ENCODE data around the gene KRTAP1-1.
"Not testable (repeated sequence)": the region's sequence is repeated elsewhere in the genome, so short reads cannot be mapped to it uniquely, and the experiment has no call there.

Gene KRTAP1-1

GRCh38 chr17:41040783-41041571 is at the start of gene KRTAP1-1:
TSS of gene KRTAP1-1 (minus strand) at chr17:41041450. CDS start at chr17:41041397, 53 bp downstream.
- not testable (repeated sequence) for DNase-seq (ENCODE audit: low read depth, low spot score)

GRCh38 chr17:41088760-41089352 is 47.6 kb upstream of the KRTAP1-1 start:
- not testable (repeated sequence) for DNase-seq (ENCODE audit: low read depth, low spot score)

GRCh38 chr17:41084100-41084856 is 43.0 kb upstream of the KRTAP1-1 start, which contains the start of gene KRTAP4-7:
TSS of gene KRTAP4-7 (plus strand) at chr17:41084150. CDS start at chr17:41084207, 57 bp downstream.
- DNase-seq (ENCODE audit: low read depth, low spot score), result not testable (repeated sequence)

GRCh38 chr17:41083427-41083826 is 42.2 kb upstream of the KRTAP1-1 start:
- not testable (repeated sequence) for DNase-seq (ENCODE audit: low read depth, low spot score)

- DNase-seq (ENCODE audit: low read depth, low spot score), result no peak
Observed at GRCh38 chr17:41082626-41083025, 41.4 kb upstream of the KRTAP1-1 start.

- no peak for DNase-seq (ENCODE audit: low read depth, low spot score)
Observed at GRCh38 chr17:41076788-41077187, 35.5 kb upstream of the KRTAP1-1 start.

GRCh38 chr17:41073676-41074075 is 32.4 kb upstream of the KRTAP1-1 start:
- no peak for DNase-seq (ENCODE audit: low read depth, low spot score)

- no peak for DNase-seq (ENCODE audit: low read depth, low spot score)
Observed at GRCh38 chr17:41071606-41072360, 30.5 kb upstream of the KRTAP1-1 start.

- no peak for DNase-seq (ENCODE audit: low read depth, low spot score)
Observed at GRCh38 chr17:41069031-41069430, 27.8 kb upstream of the KRTAP1-1 start.

GRCh38 chr17:41067281-41067680 is 26.0 kb upstream of the KRTAP1-1 start:
- DNase-seq (ENCODE audit: low read depth, low spot score), result no peak

- no peak for DNase-seq (ENCODE audit: low read depth, low spot score)
Observed at GRCh38 chr17:41065829-41066624, 24.8 kb upstream of the KRTAP1-1 start, which contains the start of gene KRTAP2-4. TSS of gene KRTAP2-4 (minus strand) at chr17:41065879. CDS start at chr17:41065845, 34 bp downstream.

GRCh38 chr17:41065016-41065689 is 23.9 kb upstream of the KRTAP1-1 start:
- DNase-seq (ENCODE audit: low read depth, low spot score), result not testable (repeated sequence)

- DNase-seq (ENCODE audit: low read depth, low spot score), result no peak
Observed at GRCh38 chr17:41064301-41064700, 23.1 kb upstream of the KRTAP1-1 start.

- DNase-seq (ENCODE audit: low read depth, low spot score), result no peak
Observed at GRCh38 chr17:41063449-41063848, 22.2 kb upstream of the KRTAP1-1 start.

GRCh38 chr17:41061964-41062363 is 20.7 kb upstream of the KRTAP1-1 start:
- no peak for DNase-seq (ENCODE audit: low read depth, low spot score)

- no peak for DNase-seq (ENCODE audit: low read depth, low spot score)
Observed at GRCh38 chr17:41060052-41060604, 18.9 kb upstream of the KRTAP1-1 start, which contains the start of gene KRTAP2-3. TSS of gene KRTAP2-3 (minus strand) at chr17:41060114. CDS start at chr17:41060050, 64 bp downstream.

GRCh38 chr17:41059276-41060051 is 18.2 kb upstream of the KRTAP1-1 start:
- not testable (repeated sequence) for DNase-seq (ENCODE audit: low read depth, low spot score)

GRCh38 chr17:41058741-41059140 is 17.5 kb upstream of the KRTAP1-1 start:
- no peak for DNase-seq (ENCODE audit: low read depth, low spot score)

GRCh38 chr17:41057547-41057946 is 16.3 kb upstream of the KRTAP1-1 start:
- DNase-seq (ENCODE audit: low read depth, low spot score), result no peak
